Heart right ventricle (tissue), 16 donors: ENCODE results near the gene GARRE1. TPM values are rescaled to one million over a fixed set of nuclear protein-coding genes. Genes with fewer than 3 reads are reported as not detected.

Source experiments
- ATAC-seq, 8 donors: fragments of 200-7000 bp; cut with Tn5 transposase; one replicate each; pipeline ENCODE4 v1.9.1; 2020; ENCODE audit warnings: mild to moderate bottlenecking in 8 of 8, moderate library complexity in 8 of 8, moderate number of reproducible peaks in 1 of 8
- DNase-seq, 2 donors: peaks; one replicate each; pipeline ENCODE4 v3.0.0-alpha.2; 2020
- H3K27ac ChIP-seq, 10 donors: fragments of 200-600 bp; sonication (generic) in 2 of 10; one replicate each; pipeline versions ENCODE4 v1.5.0 to v1.8.0; 2020 to 2022; ENCODE audit warnings: mild to moderate bottlenecking in 3 of 10
- H3K27me3 ChIP-seq, 7 donors: fragments of 200-600 bp; one replicate each; pipeline ENCODE4 v1.8.0; 2021 to 2022; ENCODE audit warnings: mild to moderate bottlenecking in 2 of 7
- H3K36me3 ChIP-seq, 9 donors: fragments of 200-600 bp; sonication (generic) in 1 of 9; one replicate each; pipeline versions ENCODE4 v1.5.0 to v1.8.0; 2020 to 2022; ENCODE audit warnings: mild to moderate bottlenecking in 2 of 9
- H3K4me1 ChIP-seq, 9 donors: fragments of 200-600 bp; sonication (generic) in 1 of 9; one replicate each; pipeline versions ENCODE4 v1.5.0 to v1.8.0; 2020 to 2022; ENCODE audit warnings: mild to moderate bottlenecking in 4 of 9
- H3K4me3 ChIP-seq, 10 donors: fragments of 200-600 bp; sonication (generic) in 2 of 10; one replicate each; pipeline versions ENCODE4 v1.5.0 to v1.8.0; 2020 to 2022; ENCODE audit warnings: mild to moderate bottlenecking in 7 of 10, moderate library complexity in 2 of 10
- H3K9me3 ChIP-seq, 11 donors: fragments of 200-600 bp in 10 of 11; sonication (generic) in 2 of 11; one replicate each; pipeline versions ENCODE4 v1.5.0 to v1.8.0; 2013 to 2022; ENCODE audit warnings: mild to moderate bottlenecking in 2 of 11, control low read depth in 1 of 11, moderate library complexity in 1 of 11
- WGBS, 2 donors: extraction: QIAGEN DNeasy Blood & Tissue Kit; methylation state at CpG; one replicate each; pipeline ENCODE4 v1.1.7; 2013; ENCODE audit warnings: inconsistent platforms in 1 of 2; 5-methylcytosine and 5-hydroxymethylcytosine counted together
- intact Hi-C, 10 donors: fragments of 100-400 bp; cut with DNase I; formaldehyde crosslinking; loops; one replicate each; pipeline versions ENCODE4 v1.11.1 to v1.14.2; 2022
- polyA plus RNA-seq, 2 donors: library from polyadenylated mRNA; stranded (reverse); fragments of 200-250 nt; gene quantifications; one replicate each; pipeline ENCODE4 v1.2.3, GENCODE V29; 2013
- total RNA-seq, 10 donors: library from RNA; stranded (reverse); fragmentation: NEBNext Ultra II Directional in 3 of 10; extraction: Animal tissue kit (Norgen Biotek cat#: 25700) in 3 of 10; gene quantifications; one replicate each; pipeline versions ENCODE4 v1.2.1 to v1.2.4, GENCODE V29; 2021 to 2023
- TF ChIP-seq, protein P1 (sequence below), 9 donors: fragments of 200-600 bp; sonication (generic) in 2 of 9; IDR thresholded peaks; one replicate each; pipeline versions ENCODE4 v1.5.0 to v1.8.0; 2021 to 2022; ENCODE audit warnings: antibody characterized with exemption in 9 of 9, mild to moderate bottlenecking in 5 of 9, moderate library complexity in 1 of 9
- donor health status: Arrhythmogenic right ventricular cardiomyopathy.
- donor health status: ischemic (EF 13 %, LVEDD 7.1; RV severe dilation, severe dysfunction).
- donor health status: healthy with polysubstance abuse.
- donor health status: DM: no; HTN: yes; CAD: no.
- donor health status: DM: no; HTN: no; CAD: no.
- donor health status: ischemic (EF 25% LVEDD 6.9; RV normal size, moderate dysfunction).
- donor health status: ischemic (EF 25% LVEDD 5.7; RV mildly dilated, moderate dysfunction).
- donor health status: healthy.
- donor health status: DM: yes; HTN: yes; CAD: no.
- donor health status: Ischemic cardiomyopathy.
- donor health status: ischemic (EF 35%, LVEDD 5.7; RV mildly dilated, moderate dysfunction).
- donor health status: nonischemic (EF 11% LVEDD 7.7; RV severe dilation, severe dysfunction).
- donor health status: DM: yes; HTN: yes; CAD: no.
- donor health status: PGD.
- donor health status: ischemic (EF 29% LVEDD 5.4; RV normal size, mild dysfunction).
- donor health status: nonischemic (EF 23%, LVEDD 6.1; RV moderate dilation, normal function).

Gene GARRE1
- total and polyA plus RNA-seq, 12 donors: 7.1 to 28.9 (median 23.0) TPM

DNA sequence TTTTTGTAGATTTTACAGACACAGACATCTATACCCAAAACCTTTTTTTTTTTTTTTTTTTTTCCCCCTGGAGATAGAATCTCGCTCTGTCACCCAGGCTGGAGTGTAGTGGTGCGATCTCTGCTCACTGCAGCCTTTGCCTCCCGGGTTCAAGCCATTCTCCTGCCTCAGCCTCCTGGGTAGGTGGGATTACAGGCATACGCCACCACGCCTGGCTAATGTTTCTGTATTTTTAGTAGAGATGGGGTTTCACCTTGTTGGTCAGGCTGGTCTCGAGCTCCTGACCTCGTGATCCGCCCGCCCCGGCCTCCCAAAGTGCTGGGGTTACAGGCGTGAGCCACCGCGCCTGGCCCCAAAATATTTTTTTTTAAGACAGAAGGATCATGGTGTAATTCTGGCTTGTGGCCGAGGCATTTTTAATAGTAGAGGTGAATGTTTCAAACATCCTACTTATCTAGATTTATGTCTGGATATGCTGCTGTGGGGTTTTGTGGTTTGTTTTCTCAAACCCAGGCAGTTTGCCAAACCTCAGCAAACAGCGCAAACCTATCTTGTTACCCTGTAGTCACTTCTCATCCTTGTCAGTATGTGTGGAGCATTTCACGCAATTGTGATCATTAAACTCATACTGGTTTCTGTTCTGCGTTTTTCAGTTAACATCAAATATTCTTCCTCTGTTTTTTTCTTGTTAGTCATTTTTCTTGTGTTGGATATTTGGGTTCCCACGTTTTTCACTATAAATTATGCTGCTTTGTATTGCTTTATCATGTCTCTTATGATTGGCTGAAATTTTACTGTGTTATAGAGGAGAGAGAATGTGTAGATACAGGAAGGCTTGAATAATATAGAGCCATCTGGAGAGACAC is 36.2 kb upstream of the GARRE1 start:
- TF ChIP-seq, protein P1, sequence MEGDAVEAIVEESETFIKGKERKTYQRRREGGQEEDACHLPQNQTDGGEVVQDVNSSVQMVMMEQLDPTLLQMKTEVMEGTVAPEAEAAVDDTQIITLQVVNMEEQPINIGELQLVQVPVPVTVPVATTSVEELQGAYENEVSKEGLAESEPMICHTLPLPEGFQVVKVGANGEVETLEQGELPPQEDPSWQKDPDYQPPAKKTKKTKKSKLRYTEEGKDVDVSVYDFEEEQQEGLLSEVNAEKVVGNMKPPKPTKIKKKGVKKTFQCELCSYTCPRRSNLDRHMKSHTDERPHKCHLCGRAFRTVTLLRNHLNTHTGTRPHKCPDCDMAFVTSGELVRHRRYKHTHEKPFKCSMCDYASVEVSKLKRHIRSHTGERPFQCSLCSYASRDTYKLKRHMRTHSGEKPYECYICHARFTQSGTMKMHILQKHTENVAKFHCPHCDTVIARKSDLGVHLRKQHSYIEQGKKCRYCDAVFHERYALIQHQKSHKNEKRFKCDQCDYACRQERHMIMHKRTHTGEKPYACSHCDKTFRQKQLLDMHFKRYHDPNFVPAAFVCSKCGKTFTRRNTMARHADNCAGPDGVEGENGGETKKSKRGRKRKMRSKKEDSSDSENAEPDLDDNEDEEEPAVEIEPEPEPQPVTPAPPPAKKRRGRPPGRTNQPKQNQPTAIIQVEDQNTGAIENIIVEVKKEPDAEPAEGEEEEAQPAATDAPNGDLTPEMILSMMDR (IDR thresholded peaks at IDR 0.05): no peak
- H3K4me3 ChIP-seq: no peak overlapping the region
- H3K27ac ChIP-seq: no peak overlapping the region
- 85 to 90% methylated on average over 18 of the region's 18 CpGs for WGBS, 2 donors
- H3K9me3 ChIP-seq: no peaks in the 10 kb centered on the region
- H3K36me3 ChIP-seq: peaks cover 0 to 99% (median 35%) of the 10 kb centered on the region in 9 donors
- DNase-seq: no peak
- no peaks in the 10 kb centered on the region for H3K27me3 ChIP-seq
- intact Hi-C loops: loop anchor here in 1 of 10 donors (5.0 kb wide), 1 partner anchor 36 kb away; no protein-coding TSS in a partner anchor
- no peak for ATAC-seq
- peaks cover 0 to 12% (median 0%) of the 10 kb centered on the region in 9 donors for H3K4me1 ChIP-seq

DNA sequence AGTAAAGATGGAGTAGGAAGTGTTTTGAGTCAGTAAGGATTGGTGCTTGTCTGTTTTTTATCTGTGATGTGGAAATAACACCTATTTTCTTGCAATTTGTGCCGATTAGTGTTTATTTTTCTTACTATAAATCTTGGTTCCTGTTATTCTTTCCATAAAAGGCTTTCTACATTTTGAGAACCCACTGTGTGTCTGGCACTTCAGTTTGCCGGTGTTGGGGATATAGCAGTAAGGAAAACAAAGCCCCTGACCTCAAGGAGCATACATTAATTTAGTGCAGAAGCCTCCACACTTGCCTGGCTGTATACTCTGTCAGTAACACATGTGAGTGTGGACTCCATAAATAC is 35.6 kb upstream of the GARRE1 start:
- Histone ChIP-seq H3K27ac (no peak overlapping the region), H3K4me3 (no peak overlapping the region), H3K36me3 (peaks cover 0 to 99% (median 41%) of the 10 kb centered on the region in 9 donors), H3K27me3 (no peaks in the 10 kb centered on the region), H3K9me3 (no peaks in the 10 kb centered on the region), H3K4me1 (peaks cover 0 to 12% (median 0%) of the 10 kb centered on the region in 9 donors)
- WGBS, 2 donors: 67 to 76% methylated on average over 2 of the region's 2 CpGs
- TF ChIP-seq, protein P1 (IDR thresholded peaks at IDR 0.05): no peak
- ATAC-seq (no peak), DNase-seq (no peak)
- intact Hi-C loops: loop anchor here in 1 of 10 donors (5.0 kb wide), 1 partner anchor 36 kb away; no protein-coding TSS in a partner anchor

DNA sequence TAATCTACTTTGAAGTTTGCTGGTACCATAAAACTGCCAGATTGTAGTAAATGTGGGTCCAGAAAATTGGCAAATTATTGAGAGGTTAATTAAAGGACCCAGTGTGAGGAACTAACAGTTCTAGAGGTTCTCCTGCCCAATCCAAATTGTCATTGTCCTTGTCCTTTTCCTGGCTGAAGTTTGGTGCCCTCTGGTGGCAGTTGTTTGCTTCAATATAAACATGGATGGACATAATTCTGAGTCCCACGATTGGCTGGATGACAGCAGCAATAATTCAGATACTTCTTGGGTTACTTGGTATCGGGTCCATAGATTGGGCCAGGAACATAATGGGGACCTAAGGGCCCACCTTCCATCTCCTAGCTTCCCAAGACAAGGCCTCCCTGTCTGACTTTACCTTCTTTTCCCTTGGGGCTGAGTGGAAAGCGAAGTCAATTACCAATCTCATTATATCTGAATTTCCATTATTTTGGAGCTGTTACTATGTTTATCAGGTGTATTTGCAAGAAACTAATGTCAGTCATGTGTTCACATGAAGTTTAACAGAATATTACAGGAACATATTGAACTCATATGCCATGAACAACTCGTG is 33.8 kb upstream of the GARRE1 start:
- 72% methylated on average over 4 of the region's 4 CpGs for WGBS, 2 donors

DNA sequence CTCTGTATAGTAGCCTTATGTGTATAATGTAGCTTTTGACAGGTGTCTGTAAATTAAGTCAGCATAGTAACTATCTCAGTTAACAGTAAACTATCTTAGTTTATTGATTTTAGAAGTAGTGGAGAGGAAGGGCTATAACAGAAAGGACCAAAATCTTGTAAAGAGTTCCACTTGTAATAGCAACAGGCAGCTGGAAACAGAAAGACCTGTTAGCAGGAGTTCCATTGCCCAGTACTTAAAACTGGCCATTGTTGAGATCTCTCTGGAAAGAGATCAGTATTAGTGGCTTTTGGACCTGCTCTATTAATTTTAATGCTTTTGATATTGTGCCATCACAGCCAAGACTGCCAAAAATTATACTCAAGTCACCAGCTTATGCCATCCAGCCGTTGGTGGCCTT is 32.0 kb upstream of the GARRE1 start:
- no peak overlapping the region for H3K27ac ChIP-seq
- no peaks in the 10 kb centered on the region for H3K27me3 ChIP-seq
- H3K4me1 ChIP-seq: peaks cover 0 to 28% (median 0%) of the 10 kb centered on the region in 9 donors
- no peak overlapping the region for H3K4me3 ChIP-seq
- DNase-seq (no peak), ATAC-seq (no peak)
- no peaks in the 10 kb centered on the region for H3K9me3 ChIP-seq
- 77 to 84% methylated on average over 1 of the region's 1 CpG for WGBS, 2 donors
- intact Hi-C loops: loop anchor here in 1 of 10 donors (10.0 kb wide), 1 partner anchor 122 kb away; no protein-coding TSS in a partner anchor
- TF ChIP-seq, protein P1 (IDR thresholded peaks at IDR 0.05): no peak
- peaks cover 0 to 99% (median 64%) of the 10 kb centered on the region in 9 donors for H3K36me3 ChIP-seq

More for the DNA sequence above, 33.8 kb upstream of the GARRE1 start:
- peak in 5 of 8 donors; percentile 20 to 74 (median 42) for ATAC-seq
- Histone ChIP-seq H3K9me3 (no peaks in the 10 kb centered on the region), H3K27me3 (no peaks in the 10 kb centered on the region), H3K4me3 (no peak overlapping the region), H3K4me1 (peaks cover 0 to 25% (median 0%) of the 10 kb centered on the region in 9 donors), H3K27ac (no peak overlapping the region), H3K36me3 (peaks cover 0 to 99% (median 57%) of the 10 kb centered on the region in 9 donors)
- TF ChIP-seq, protein P1 (IDR thresholded peaks at IDR 0.05): peak; percentile 29 to 81 (median 72)
- intact Hi-C loops: loop anchor here in 2 of 10 donors (1.0 to 10.0 kb wide), 2 partner anchors 124 to 126 kb away; no protein-coding TSS in a partner anchor
- peak in 1 of 2 donors; percentile 68 for DNase-seq
